NB4 (cell line): ENCODE measurements around the gene NCOA3.

ENCODE experiments used
- POLR2A ChIP-seq: IDR thresholded peaks from 2 replicates; pipeline ENCODE4 v1.6.1; 2011; ENCODE audit warnings: mild to moderate bottlenecking; ENCODE audit not compliant: insufficient read length; ENCODE audit errors: extremely low read depth
- TF ChIP-seq, protein P1 (sequence below): IDR thresholded peaks from one replicate; pipeline ENCODE4 v1.5.1; 2012; ENCODE audit warnings: low read depth, low read length

DNA sequence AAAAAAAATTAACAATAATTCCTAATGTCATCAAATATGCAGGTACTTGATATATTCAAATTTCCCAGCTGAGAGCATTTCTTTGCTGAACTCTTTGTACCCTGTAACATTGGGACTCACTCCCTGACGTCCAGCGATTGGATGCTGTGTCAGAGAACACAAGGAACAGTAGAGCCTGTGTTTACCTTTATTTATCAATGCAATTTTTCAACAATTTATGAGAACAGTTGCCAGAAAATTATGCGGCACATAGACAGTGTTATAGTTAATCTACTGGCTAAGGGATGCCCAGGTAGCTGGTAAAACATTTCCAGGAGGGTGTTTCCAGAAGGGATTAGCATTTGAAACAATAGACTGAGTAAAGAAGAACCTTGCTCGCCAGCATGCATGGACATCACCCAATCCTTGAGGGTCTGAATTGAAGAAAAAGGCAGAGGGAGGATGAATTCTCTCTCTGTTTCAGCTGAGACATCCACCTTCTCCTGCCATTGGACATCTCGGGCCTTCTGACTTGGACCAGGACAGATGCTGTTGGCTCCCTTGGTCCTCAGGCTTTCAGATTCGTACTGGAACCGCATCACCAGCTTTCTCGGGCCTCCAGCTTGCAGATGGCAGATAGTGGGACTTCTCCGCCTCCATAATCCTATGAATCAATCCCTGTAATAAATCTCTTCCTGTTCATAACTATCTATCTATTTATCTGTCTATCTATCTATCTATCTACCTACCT, 42.2 kb upstream of the NCOA3 start:
- TF ChIP-seq, protein P1, sequence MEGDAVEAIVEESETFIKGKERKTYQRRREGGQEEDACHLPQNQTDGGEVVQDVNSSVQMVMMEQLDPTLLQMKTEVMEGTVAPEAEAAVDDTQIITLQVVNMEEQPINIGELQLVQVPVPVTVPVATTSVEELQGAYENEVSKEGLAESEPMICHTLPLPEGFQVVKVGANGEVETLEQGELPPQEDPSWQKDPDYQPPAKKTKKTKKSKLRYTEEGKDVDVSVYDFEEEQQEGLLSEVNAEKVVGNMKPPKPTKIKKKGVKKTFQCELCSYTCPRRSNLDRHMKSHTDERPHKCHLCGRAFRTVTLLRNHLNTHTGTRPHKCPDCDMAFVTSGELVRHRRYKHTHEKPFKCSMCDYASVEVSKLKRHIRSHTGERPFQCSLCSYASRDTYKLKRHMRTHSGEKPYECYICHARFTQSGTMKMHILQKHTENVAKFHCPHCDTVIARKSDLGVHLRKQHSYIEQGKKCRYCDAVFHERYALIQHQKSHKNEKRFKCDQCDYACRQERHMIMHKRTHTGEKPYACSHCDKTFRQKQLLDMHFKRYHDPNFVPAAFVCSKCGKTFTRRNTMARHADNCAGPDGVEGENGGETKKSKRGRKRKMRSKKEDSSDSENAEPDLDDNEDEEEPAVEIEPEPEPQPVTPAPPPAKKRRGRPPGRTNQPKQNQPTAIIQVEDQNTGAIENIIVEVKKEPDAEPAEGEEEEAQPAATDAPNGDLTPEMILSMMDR = no peak
- no peak for TF ChIP-seq POLR2A
